Stimulated activated CD4-positive, alpha-beta T cell treated with anti-CD3 and anti-CD28 coated beads, TNF-alpha, amount 100 ng/mL, for 24 hours (primary cell): ENCODE measurements around the gene GALNT9.
"Not testable (repeated sequence)": the region's sequence is repeated elsewhere in the genome, so short reads cannot be mapped to it uniquely, and the experiment has no call there.

Source experiments
- DNase-seq, 3 experiments: peaks; one replicate each; pipeline ENCODE4 v3.0.0-alpha.2; 2020; ENCODE audit warnings: low read depth in 3 of 3

GALNT9 gene

GRCh38 chr12:132279184-132279889, 50.1 kb downstream of the GALNT9 start:
- no peak for DNase-seq

- DNase-seq = no peak
These were observed 50.8 kb downstream of the GALNT9 start for GRCh38 chr12:132278401-132279183.

GRCh38 chr12:132277949-132278348, 51.4 kb downstream of the GALNT9 start:
- DNase-seq = no peak

DNA sequence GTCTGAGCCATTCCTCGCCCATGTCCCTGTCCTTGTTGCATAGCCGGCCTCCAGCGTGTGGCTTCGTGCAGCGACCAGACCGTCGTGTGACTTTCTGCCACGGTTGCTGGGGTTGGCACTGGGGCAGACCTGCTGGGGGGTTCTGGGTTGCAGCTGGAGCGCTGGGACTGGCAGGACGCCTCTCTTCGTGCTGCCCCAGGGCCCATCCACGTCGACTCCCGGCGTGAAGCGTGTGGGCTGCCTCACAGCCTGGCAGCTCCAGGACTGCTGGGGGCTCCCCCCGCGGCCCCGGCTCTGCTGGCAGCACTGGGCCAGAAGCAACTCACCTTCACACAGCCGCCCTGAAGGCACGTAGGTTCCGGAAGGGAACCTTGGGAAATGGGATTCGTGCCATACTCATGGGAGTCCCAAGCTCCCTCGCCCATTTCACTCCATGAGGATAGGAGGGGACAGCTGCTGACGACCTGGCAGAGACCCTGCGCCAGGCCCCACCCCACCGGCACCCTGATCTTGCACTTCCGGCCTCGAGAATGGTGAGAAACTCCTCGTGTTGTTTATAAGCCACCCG, 51.9 kb downstream of the GALNT9 start:
- DNase-seq = no peak

GRCh38 chr12:132276827-132277373, 52.5 kb downstream of the GALNT9 start:
- no peak for DNase-seq

GRCh38 chr12:132276066-132276826, 53.1 kb downstream of the GALNT9 start:
- no peak for DNase-seq

GRCh38 chr12:132275631-132276030, 53.8 kb downstream of the GALNT9 start:
- DNase-seq = no peak

DNA sequence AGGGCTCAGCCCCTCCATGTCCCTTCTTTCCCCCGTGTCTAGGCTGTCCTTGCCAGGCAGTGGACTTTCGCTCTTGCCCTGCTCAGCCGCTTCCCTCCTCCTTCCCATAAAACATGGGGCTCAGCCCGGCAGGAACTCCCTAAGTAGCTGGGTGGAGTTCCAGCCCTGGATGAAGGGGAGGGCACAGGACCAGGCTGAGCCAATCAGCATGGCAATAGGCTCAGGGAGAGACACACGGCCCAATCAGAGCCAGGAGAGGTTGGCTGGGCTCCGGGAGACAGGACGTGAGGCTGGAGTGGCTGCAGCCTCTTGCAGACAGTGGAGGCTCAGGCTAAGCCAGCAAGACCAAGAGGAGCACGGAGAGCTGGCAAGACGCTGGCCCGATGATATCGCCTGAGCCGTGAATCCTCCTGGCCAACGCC, 54.3 kb downstream of the GALNT9 start:
- DNase-seq = no peak

DNA sequence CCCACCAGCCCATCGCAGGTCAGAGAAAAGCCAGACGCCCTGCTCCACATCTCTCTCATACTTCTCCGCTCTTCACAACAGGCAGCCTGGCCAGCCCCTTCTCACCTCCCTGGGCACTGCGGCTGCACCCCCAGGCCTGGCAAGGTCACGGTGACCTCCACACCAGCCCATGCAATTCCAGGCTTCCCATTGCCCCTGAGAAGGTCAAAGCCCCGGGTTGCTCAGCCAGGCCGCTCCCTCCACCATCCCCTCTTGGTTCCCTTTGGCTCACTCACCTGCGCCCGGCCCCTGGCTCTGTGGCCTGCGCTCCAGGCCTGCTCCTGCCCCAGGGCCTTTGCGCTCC, 55.4 kb downstream of the GALNT9 start:
- DNase-seq = no peak

GRCh38 chr12:132272711-132273110, 56.7 kb downstream of the GALNT9 start:
- no peak for DNase-seq

- no peak for DNase-seq
These were observed 57.7 kb downstream of the GALNT9 start for GRCh38 chr12:132271755-132272092.

- no peak for DNase-seq
These were observed 58.2 kb downstream of the GALNT9 start for GRCh38 chr12:132270969-132271754.

DNA sequence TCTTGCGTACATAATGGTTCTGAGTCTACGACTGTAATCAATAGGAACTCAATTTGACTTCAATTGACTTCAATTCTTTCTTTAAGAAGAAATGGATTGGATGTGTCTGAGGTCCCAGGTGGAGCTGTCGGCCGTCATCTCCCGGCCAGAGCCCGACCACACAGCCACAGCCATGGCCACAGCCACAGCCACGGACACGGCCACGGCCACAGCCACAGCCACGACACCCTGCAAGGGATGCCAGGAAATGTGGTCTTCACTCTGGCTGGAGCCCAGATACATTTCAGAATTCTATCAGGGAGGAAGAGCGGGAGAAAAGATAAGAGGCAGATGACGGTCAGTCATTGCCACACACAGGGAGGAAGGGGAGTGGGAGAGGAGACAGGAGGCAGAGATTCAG, 58.9 kb downstream of the GALNT9 start:
- DNase-seq = no peak

GRCh38 chr12:132269271-132269968, 60.0 kb downstream of the GALNT9 start:
- DNase-seq = no peak

- no peak for DNase-seq
These were observed 60.7 kb downstream of the GALNT9 start for GRCh38 chr12:132268674-132269073.

DNA sequence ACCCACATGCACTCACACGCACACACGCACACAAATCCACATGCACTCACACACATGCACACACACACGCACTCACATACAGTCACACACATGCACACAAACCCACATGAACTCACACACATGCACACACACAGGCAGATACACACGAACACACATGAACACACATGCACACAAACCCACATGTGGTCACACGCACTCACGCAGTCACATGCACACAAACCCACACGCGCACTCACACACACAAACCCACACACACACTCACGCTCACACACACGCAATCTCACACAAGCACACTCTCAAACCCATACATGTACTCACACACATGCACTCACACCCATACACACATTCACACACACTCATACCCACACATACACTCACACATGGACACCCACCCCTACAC, 61.5 kb downstream of the GALNT9 start:
- no peak for DNase-seq

DNA sequence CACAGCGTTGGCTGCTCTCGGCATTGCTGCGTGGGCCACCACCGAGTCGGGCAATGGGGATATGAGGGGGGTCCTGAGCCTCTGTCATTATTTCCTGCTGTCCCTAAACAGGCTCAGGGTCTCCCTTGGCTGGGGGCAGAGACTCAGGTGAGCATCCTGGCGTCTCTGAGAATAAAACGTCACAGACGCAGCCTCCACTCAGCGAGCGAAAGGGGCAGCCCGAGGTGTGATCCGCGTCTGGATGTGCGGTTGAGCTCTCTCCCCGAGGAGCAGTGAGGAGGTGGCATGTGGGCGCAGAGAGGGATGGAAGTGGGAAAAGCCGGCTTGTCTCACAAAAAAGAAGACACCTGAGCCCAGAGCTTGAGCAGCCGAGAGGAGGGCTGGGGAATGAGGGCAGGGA, 62.6 kb downstream of the GALNT9 start:
- DNase-seq = no peak

GRCh38 chr12:132266370-132266769, 63.0 kb downstream of the GALNT9 start:
- no peak for DNase-seq

DNA sequence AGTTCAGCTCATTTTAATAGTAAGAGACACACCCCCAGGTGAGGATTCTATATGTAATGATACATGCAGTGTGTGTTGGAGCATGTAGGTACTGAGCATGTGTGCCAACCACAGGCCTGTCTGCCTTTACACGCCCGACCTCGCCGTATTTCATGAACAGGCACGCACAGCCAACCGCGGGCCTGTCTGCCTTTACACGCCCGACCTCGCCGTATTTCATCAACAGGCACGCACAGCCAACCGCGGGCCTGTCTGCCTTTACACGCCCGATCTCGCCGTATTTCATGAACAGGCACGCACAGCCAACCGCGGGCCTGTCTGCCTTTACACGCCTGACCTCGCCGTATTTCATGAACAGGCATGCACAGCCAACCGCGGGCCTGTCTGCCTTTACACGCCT, 63.6 kb downstream of the GALNT9 start:
- not testable (repeated sequence) for DNase-seq

DNA sequence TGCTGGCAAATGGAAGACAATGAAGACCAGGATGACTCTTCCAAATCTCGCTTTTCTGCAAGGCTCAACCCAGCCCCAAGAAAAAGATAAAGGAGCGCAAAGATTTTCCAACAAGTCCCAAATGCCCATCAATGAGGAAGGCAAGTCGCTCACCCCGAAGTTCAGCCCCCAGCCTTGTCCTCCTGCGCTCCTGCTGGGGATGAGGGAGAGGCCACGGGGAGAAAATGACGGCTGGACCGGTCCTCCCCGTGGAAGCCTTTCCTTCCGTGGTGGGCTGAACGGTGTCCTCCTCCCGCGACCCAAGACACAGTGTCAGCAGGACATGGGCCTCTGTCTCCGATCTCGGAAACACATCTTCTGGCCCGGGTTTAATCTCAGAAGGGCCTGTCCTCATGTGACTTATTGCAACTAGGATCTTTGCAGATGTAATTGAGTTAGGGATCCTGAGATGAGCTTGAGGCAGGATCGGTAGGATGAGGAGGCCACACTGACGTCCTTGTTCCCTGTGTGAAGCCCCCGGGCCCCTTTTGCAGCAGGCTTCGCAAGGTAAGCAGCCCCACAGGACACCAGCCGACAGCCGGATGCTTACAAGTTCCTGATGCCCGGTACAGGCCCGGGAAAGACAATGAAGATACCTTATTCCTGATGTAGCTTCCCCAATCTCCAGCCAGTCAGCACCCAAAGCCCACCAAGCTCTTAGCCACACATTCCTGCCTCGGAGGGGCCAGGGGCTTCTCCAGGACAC, 64.2 kb downstream of the GALNT9 start:
- DNase-seq = no peak
